Measurements from ENCODE around the gene CES2. TPM values are rescaled to one million over a fixed set of nuclear protein-coding genes. Genes with fewer than 3 reads are reported as not detected.

CES2 gene
- total and polyA plus RNA-seq, 2 of the 8 experiments (the other 6 are each of a cell fraction or from before 2014, with no cell fraction given) = 8.6 to 14.7 TPM

DNA sequence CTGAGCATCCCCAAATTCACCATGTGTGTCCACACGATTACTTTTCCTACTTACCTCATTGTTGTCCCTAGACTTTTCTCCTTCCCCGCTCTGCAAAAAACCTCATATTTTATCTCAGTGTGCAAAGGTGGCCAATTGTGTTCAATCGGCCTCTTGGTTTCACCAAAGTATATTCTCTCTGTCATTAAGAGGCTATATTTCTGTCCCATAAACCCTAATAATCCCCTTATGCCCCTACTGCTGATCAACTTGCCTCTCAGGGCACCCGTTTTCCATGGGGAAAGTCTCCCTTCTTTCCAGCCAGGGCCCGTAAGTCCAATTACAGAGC is 11.6 kb downstream of the CES2 start (continued):
- TF ChIP-seq, protein P1, sequence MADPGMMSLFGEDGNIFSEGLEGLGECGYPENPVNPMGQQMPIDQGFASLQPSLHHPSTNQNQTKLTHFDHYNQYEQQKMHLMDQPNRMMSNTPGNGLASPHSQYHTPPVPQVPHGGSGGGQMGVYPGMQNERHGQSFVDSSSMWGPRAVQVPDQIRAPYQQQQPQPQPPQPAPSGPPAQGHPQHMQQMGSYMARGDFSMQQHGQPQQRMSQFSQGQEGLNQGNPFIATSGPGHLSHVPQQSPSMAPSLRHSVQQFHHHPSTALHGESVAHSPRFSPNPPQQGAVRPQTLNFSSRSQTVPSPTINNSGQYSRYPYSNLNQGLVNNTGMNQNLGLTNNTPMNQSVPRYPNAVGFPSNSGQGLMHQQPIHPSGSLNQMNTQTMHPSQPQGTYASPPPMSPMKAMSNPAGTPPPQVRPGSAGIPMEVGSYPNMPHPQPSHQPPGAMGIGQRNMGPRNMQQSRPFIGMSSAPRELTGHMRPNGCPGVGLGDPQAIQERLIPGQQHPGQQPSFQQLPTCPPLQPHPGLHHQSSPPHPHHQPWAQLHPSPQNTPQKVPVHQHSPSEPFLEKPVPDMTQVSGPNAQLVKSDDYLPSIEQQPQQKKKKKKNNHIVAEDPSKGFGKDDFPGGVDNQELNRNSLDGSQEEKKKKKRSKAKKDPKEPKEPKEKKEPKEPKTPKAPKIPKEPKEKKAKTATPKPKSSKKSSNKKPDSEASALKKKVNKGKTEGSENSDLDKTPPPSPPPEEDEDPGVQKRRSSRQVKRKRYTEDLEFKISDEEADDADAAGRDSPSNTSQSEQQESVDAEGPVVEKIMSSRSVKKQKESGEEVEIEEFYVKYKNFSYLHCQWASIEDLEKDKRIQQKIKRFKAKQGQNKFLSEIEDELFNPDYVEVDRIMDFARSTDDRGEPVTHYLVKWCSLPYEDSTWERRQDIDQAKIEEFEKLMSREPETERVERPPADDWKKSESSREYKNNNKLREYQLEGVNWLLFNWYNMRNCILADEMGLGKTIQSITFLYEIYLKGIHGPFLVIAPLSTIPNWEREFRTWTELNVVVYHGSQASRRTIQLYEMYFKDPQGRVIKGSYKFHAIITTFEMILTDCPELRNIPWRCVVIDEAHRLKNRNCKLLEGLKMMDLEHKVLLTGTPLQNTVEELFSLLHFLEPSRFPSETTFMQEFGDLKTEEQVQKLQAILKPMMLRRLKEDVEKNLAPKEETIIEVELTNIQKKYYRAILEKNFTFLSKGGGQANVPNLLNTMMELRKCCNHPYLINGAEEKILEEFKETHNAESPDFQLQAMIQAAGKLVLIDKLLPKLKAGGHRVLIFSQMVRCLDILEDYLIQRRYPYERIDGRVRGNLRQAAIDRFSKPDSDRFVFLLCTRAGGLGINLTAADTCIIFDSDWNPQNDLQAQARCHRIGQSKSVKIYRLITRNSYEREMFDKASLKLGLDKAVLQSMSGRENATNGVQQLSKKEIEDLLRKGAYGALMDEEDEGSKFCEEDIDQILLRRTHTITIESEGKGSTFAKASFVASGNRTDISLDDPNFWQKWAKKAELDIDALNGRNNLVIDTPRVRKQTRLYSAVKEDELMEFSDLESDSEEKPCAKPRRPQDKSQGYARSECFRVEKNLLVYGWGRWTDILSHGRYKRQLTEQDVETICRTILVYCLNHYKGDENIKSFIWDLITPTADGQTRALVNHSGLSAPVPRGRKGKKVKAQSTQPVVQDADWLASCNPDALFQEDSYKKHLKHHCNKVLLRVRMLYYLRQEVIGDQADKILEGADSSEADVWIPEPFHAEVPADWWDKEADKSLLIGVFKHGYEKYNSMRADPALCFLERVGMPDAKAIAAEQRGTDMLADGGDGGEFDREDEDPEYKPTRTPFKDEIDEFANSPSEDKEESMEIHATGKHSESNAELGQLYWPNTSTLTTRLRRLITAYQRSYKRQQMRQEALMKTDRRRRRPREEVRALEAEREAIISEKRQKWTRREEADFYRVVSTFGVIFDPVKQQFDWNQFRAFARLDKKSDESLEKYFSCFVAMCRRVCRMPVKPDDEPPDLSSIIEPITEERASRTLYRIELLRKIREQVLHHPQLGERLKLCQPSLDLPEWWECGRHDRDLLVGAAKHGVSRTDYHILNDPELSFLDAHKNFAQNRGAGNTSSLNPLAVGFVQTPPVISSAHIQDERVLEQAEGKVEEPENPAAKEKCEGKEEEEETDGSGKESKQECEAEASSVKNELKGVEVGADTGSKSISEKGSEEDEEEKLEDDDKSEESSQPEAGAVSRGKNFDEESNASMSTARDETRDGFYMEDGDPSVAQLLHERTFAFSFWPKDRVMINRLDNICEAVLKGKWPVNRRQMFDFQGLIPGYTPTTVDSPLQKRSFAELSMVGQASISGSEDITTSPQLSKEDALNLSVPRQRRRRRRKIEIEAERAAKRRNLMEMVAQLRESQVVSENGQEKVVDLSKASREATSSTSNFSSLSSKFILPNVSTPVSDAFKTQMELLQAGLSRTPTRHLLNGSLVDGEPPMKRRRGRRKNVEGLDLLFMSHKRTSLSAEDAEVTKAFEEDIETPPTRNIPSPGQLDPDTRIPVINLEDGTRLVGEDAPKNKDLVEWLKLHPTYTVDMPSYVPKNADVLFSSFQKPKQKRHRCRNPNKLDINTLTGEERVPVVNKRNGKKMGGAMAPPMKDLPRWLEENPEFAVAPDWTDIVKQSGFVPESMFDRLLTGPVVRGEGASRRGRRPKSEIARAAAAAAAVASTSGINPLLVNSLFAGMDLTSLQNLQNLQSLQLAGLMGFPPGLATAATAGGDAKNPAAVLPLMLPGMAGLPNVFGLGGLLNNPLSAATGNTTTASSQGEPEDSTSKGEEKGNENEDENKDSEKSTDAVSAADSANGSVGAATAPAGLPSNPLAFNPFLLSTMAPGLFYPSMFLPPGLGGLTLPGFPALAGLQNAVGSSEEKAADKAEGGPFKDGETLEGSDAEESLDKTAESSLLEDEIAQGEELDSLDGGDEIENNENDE (IDR thresholded peaks at IDR 0.05; ENCODE audit: insufficient replicate concordance, low read length) = no peak

All from H1 (cell line).